HCT116 (cell line): ENCODE data around the gene FOXRED1. TPM values are rescaled to one million over a fixed set of nuclear protein-coding genes. Genes with fewer than 3 reads are reported as not detected.
"Not testable (repeated sequence)": the region's sequence is repeated elsewhere in the genome, so short reads cannot be mapped to it uniquely, and the experiment has no call there.

ENCODE experiments used
- ATAC-seq: fragments of 200-7000 bp; cut with Tn5 transposase; 2 replicates; pipeline ENCODE4 v1.9.1; 2020; ENCODE audit warnings: mild to moderate bottlenecking, moderate library complexity
- BruUV-seq: library from RNA; stranded (reverse); fragments of 400-500 nt; replicated peaks from 2 replicates; lab custom pipeline; 2021; lab: Mats Ljungman, UMichigan
- CTCF ChIA-PET: fragments of 300-600 bp; sonication (Branson Sonifier 250); formaldehyde crosslinking; loops from one replicate; lab custom pipeline; 2021; ENCODE audit warnings: antibody characterized with exemption; lab: Charles Lee
- POLR2A ChIA-PET: fragments of 300-600, 350-600 bp; sonication (Branson Sonifier 250); formaldehyde crosslinking; loops from one replicate; lab custom pipeline; 2021; ENCODE audit warnings: antibody characterized with exemption; lab: Charles Lee
- RAD21 ChIA-PET, 2 experiments: fragments of 300-600 bp; sonication (Branson Sonifier 250); formaldehyde crosslinking; loops; one replicate each; lab custom pipeline; 2023; ENCODE audit warnings: low total read pairs in 2 of 2; ENCODE audit not compliant: uncharacterized antibody in 2 of 2, unreplicated experiment in 2 of 2, low non-redundant PET in 1 of 2; lab: Charles Lee
- DNase-seq: peaks from one replicate; pipeline ENCODE4 v3.0.0-alpha.2; 2010; ENCODE audit warnings: low read depth, low spot score
- H2AFZ ChIP-seq: fragments of 200-600 bp; shearing (Covaris generic), sonication (generic); 2 replicates; pipeline ENCODE4 v1.6.1; 2017; ENCODE audit warnings: low read depth, mixed run types, mixed read lengths, antibody characterized with exemption, low read length; ENCODE audit not compliant: poor library complexity, severe bottlenecking
- H3K27ac ChIP-seq: 2 replicates; pipeline ENCODE4 v1.5.1; 2012; ENCODE audit warnings: low read depth, low read length
- H3K27me3 ChIP-seq: fragments of 200-600 bp; sonication (generic); 2 replicates; pipeline ENCODE4 v1.6.1; 2016; ENCODE audit warnings: mixed run types, low read length, mixed read lengths; ENCODE audit not compliant: insufficient read depth
- H3K36me3 ChIP-seq, 2 experiments: fragments of 200-500 bp in 1 of 2; fragments of 200-600 bp in 1 of 2; sonication (Bioruptor generic) in 1 of 2; sonication (generic) in 1 of 2; 2 replicates each; pipeline versions ENCODE4 v1.5.1 to v1.6.1; 2014 to 2016; ENCODE audit warnings: low read length in 2 of 2, inconsistent platforms in 1 of 2, mixed read lengths in 1 of 2, mixed run types in 1 of 2; ENCODE audit not compliant: insufficient read depth in 2 of 2, control insufficient read depth in 1 of 2
- H3K4me1 ChIP-seq, 2 experiments: fragments of 200-600 bp in 1 of 2; sonication (generic) in 1 of 2; 2 replicates each; pipeline versions ENCODE4 v1.5.1 to v1.6.1; 2012 to 2017; ENCODE audit warnings: low read length in 2 of 2, inconsistent platforms in 1 of 2, mild to moderate bottlenecking in 1 of 2, mixed read lengths in 1 of 2, mixed run types in 1 of 2, moderate library complexity in 1 of 2; ENCODE audit not compliant: insufficient read depth in 2 of 2, control insufficient read depth in 1 of 2
- H3K4me2 ChIP-seq: fragments of 200-600 bp; sonication (generic); 2 replicates; pipeline ENCODE4 v1.6.1; 2017; ENCODE audit warnings: mixed run types, low read length, mixed read lengths
- H3K4me3 ChIP-seq, 2 experiments: fragments of 200-600 bp in 1 of 2; sonication (generic) in 1 of 2; replicated peaks in 1 of 2; 2 replicates each; pipeline ENCODE4 v1.5.1; 2011 to 2016; ENCODE audit warnings: low read length in 2 of 2, control low read depth in 1 of 2, low read depth in 1 of 2, mild to moderate bottlenecking in 1 of 2, mixed read lengths in 1 of 2, mixed run types in 1 of 2
- H3K79me2 ChIP-seq: fragments of 200-600 bp; sonication (generic); 2 replicates; pipeline ENCODE4 v1.6.1; 2017; ENCODE audit warnings: mild to moderate bottlenecking, mixed run types, low read length, moderate library complexity, mixed read lengths; ENCODE audit not compliant: insufficient read depth
- H3K9ac ChIP-seq: fragments of 200-600 bp; sonication (generic); 2 replicates; pipeline ENCODE4 v1.6.1; 2016; ENCODE audit warnings: low read length, mixed read lengths
- H3K9me2 ChIP-seq: fragments of 200-600 bp; sonication (generic), shearing (Covaris generic); 2 replicates; pipeline ENCODE4 v1.6.1; 2017; ENCODE audit warnings: mixed run types, mild to moderate bottlenecking, moderate library complexity; ENCODE audit not compliant: insufficient read depth
- H3K9me3 ChIP-seq, 2 experiments: fragments of 200-500 bp in 1 of 2; fragments of 200-600 bp in 1 of 2; sonication (Bioruptor generic) in 1 of 2; sonication (generic) in 1 of 2; 2 replicates each; pipeline ENCODE4 v1.6.1; 2014 to 2017; ENCODE audit warnings: low read length in 2 of 2, mixed read lengths in 2 of 2, inconsistent platforms in 1 of 2, low read depth in 1 of 2, mild to moderate bottlenecking in 1 of 2, mixed run types in 1 of 2, moderate library complexity in 1 of 2; ENCODE audit not compliant: control insufficient read depth in 1 of 2, insufficient read depth in 1 of 2
- H4K20me1 ChIP-seq: fragments of 200-600 bp; sonication (generic), shearing (Covaris generic); 2 replicates; pipeline ENCODE4 v1.6.1; 2017; ENCODE audit warnings: mixed run types, mild to moderate bottlenecking, moderate library complexity; ENCODE audit not compliant: insufficient read depth
- CEBPB ChIP-seq: IDR thresholded peaks from 2 replicates; pipeline ENCODE4 v1.6.1; 2012; ENCODE audit warnings: low read depth
- EZH2 ChIP-seq: fragments of 200-600 bp; sonication (generic); IDR thresholded peaks from 2 replicates; pipeline ENCODE4 v1.6.1; 2017; ENCODE audit warnings: antibody characterized with exemption, mixed run types
- EZH2phosphoT487 ChIP-seq: fragments of 200-600 bp; IDR thresholded peaks from 2 replicates; pipeline ENCODE4 v1.6.1; 2018; ENCODE audit warnings: antibody characterized with exemption, borderline replicate concordance
- JUND ChIP-seq: IDR thresholded peaks from 2 replicates; pipeline ENCODE4 v1.6.1; 2012
- POLR2A ChIP-seq: IDR thresholded peaks from 2 replicates; pipeline ENCODE4 v1.7.0; 2011; ENCODE audit warnings: borderline replicate concordance; ENCODE audit not compliant: insufficient read depth, insufficient read length; ENCODE audit errors: extremely low read depth
- YY1 ChIP-seq: IDR thresholded peaks from 2 replicates; pipeline ENCODE4 v1.6.1; 2011; ENCODE audit warnings: low read length, low read depth, moderate library complexity, mild to moderate bottlenecking; ENCODE audit not compliant: insufficient replicate concordance; ENCODE audit errors: extremely low read depth
- ZBTB33 ChIP-seq: IDR thresholded peaks from 2 replicates; pipeline ENCODE4 v1.6.1; 2011; ENCODE audit warnings: mild to moderate bottlenecking, low read length, moderate library complexity; ENCODE audit not compliant: insufficient replicate concordance; ENCODE audit errors: extremely low read depth
- ZFX ChIP-seq: fragments of 450-650 bp; IDR thresholded peaks from 2 replicates; pipeline ENCODE4 v1.6.1; 2017
- intact Hi-C: fragments of 100-400 bp; cut with micrococcal nuclease; formaldehyde crosslinking; loops from 2 replicates; pipeline ENCODE4 v1.10.0; 2022
- total RNA-seq: library from RNA; stranded (reverse); gene quantifications from one replicate; pipeline ENCODE4 v1.2.1, GENCODE V29; 2021; ENCODE audit not compliant: unreplicated experiment

Gene FOXRED1
- total RNA-seq, 1 experiment from 2014 or later, result 41.3 TPM

GRCh38 chr11:126308271-126308671 lies 39.3 kb downstream of the FOXRED1 start:
- POLR2A ChIA-PET, result no interaction called here

GRCh38 chr11:126308771-126309170 lies 39.8 kb downstream of the FOXRED1 start:
- CTCF ChIA-PET, result interaction anchor here (5.9 kb wide), 1 partner anchor 172 kb away, joined by 74 read pairs; no protein-coding TSS in a partner anchor
- H3K4me3 ChIP-seq, H3K27me3 ChIP-seq, intact Hi-C loops, H3K4me2 ChIP-seq, H3K27ac ChIP-seq, H3K9me3 ChIP-seq, H3K9me2 ChIP-seq, H3K36me3 ChIP-seq, H3K4me1 ChIP-seq, POLR2A ChIA-PET, RAD21 ChIA-PET, H4K20me1 ChIP-seq, DNase-seq, H3K79me2 ChIP-seq, BruUV-seq, H3K9ac ChIP-seq, H2AFZ ChIP-seq, ATAC-seq: not testable (repeated sequence)

More at GRCh38 chr11:126308271-126308671, 39.3 kb downstream of the FOXRED1 start:
- Histone ChIP-seq H3K36me3 (no peaks in the 10 kb centered on the region), H3K27me3 (no peaks in the 10 kb centered on the region), H2AFZ (no peak overlapping the region), H3K9me3 (no peaks in the 10 kb centered on the region), H3K9ac (no peak overlapping the region), H3K79me2 (peaks cover 5% of the 10 kb centered on the region; the same call in 1 of the 2 replicates), H3K4me2 (no peak overlapping the region), H3K4me1 (peaks cover 4 to 13% of the 10 kb centered on the region in 2 experiments; a peak in 2 of 4 replicates), H3K4me3 (no peak overlapping the region), H4K20me1 (no peaks in the 10 kb centered on the region), H3K9me2 (no peaks in the 10 kb centered on the region), H3K27ac (no peak overlapping the region)
- TF ChIP-seq EZH2phosphoT487 (no peak), ZFX (no peak), JUND (no peak), POLR2A (no peak), ZBTB33 (no peak), YY1 (no peak), CEBPB (no peak), EZH2 (no peak)
- RAD21 ChIA-PET, result no interaction called here
- DNase-seq, result no peak
- CTCF ChIA-PET, result interaction anchor here (5.9 kb wide), 1 partner anchor 172 kb away, joined by 74 read pairs; no protein-coding TSS in a partner anchor
- intact Hi-C loops, result no loop called here
- ATAC-seq, result no peak
- BruUV-seq, result no TSS peak
